ENCODE data around the gene SHB.

GRCh38 chr9:37927601-37928551 is 141.2 kb downstream of the SHB start:
- TF ChIP-seq POLR2AphosphoS5 (IDR thresholded peaks at IDR 0.05) (no peak), CTCF (IDR thresholded peaks at IDR 0.05) (no peak), EP300 (IDR thresholded peaks at IDR 0.05) (no peak), POLR2A (IDR thresholded peaks at IDR 0.05) (no peak)
